ENCODE results near the gene ATP5MC3.

Gene ATP5MC3

DNA sequence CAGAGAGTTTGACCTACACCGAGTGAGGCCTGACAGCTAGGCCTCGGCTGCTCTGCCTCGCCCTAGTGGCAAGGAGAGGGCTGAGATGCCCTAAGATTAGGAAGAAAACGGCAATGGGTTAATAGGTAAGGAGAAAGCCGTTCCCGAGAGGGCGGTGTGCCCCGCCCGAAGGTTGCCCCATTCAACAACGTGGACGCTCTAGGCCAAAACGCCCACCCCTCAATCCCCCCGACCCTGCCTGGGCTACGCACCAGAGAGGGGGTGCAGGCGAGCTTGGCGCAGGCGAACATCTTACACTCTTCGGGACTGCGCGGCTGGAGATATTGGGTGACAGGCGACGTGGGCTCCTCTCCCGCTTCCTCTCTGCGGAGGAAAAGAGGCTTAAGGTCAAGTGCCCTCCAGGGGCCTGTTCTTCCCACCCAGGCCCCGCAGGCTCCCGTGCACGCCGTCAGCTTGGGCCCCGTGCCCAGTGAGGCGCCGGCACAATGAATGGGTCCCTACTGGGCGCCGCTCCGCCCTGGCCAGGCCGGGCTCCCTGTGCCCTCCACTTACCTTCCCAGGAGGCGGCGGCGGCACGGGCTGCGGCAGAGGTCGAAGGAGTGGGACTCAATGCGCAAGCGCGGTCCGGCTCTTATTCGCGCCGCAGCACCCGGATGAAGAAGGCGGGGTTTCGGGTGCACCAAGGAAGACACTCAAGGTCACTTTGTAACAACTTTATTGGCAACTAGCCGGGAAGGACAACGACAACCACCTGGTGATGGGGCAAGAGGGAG lies at the start of gene ATP5MC3:
Gene ATP5MC3, minus strand, starts transcription at position 607 of the 773 bp plus-strand sequence. Its CDS starts 317 bp downstream, at position 290.
- no peak for TF ChIP-seq GATA3 (IDR thresholded peaks at IDR 0.05; ENCODE audit: low read depth, low read length)
- TF ChIP-seq GATA2 (IDR thresholded peaks at IDR 0.05; ENCODE audit: low read depth, low read length), result no peak

- TF ChIP-seq GATA3 (IDR thresholded peaks at IDR 0.05; ENCODE audit: low read depth, low read length) (no peak), GATA2 (IDR thresholded peaks at IDR 0.05; ENCODE audit: low read depth, low read length) (no peak)
Observed at GRCh38 chr2:175228179-175228578, 46.7 kb upstream of the ATP5MC3 start.

- TF ChIP-seq GATA2 (IDR thresholded peaks at IDR 0.05; ENCODE audit: low read depth, low read length) (no peak), GATA3 (IDR thresholded peaks at IDR 0.05; ENCODE audit: low read depth, low read length) (no peak)
Observed at GRCh38 chr2:175227393-175227792, 45.9 kb upstream of the ATP5MC3 start.

DNA sequence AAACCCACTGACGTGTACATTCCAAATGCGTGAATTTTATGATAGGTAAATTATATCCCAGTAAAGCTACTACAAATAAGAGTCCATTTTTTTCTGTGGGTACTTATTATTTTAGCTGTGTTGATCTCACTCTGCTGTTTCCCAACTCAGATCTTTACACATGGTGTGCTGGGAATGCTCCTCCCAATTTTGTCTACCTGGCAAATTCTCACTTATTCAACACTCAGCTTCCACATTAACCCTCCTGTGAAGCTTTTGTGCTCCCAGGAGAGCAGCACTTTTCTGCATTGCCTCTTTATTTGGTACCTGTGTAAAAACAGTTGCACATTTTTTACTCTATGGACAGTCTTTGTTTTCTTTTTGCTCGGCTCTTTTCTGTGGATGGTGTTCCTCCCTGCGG lies 38.6 kb upstream of the ATP5MC3 start:
- TF ChIP-seq GATA3 (IDR thresholded peaks at IDR 0.05; ENCODE audit: low read depth, low read length) (no peak), GATA2 (IDR thresholded peaks at IDR 0.05; ENCODE audit: low read depth, low read length) (no peak)

GRCh38 chr2:175218551-175218950 lies 37.0 kb upstream of the ATP5MC3 start:
- TF ChIP-seq GATA2 (IDR thresholded peaks at IDR 0.05; ENCODE audit: low read depth, low read length) (no peak), GATA3 (IDR thresholded peaks at IDR 0.05; ENCODE audit: low read depth, low read length) (no peak)

GRCh38 chr2:175207741-175208438 lies 26.4 kb upstream of the ATP5MC3 start:
- TF ChIP-seq GATA2 (IDR thresholded peaks at IDR 0.05; ENCODE audit: low read depth, low read length), result no peak
- TF ChIP-seq GATA3 (IDR thresholded peaks at IDR 0.05; ENCODE audit: low read depth, low read length), result no peak

DNA sequence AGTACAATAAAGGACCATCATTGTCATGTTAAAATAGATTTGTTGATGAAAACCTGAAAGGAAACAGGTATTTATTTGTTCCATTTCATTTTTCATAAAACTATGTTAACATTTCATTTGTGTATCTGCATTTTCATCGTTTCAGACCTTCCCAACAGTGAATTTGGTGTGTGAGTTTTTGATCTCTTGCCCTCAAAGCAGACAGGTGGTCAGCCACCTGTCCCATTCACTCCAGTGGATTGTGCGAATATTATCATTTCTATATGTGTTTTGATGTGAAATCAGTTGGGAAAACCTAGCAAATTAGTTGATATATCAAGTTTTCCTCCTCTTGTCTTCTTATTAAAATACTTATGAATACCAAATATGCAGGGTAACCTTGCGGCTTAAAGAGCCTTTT lies 25.4 kb upstream of the ATP5MC3 start:
- TF ChIP-seq GATA2 (IDR thresholded peaks at IDR 0.05; ENCODE audit: low read depth, low read length), result no peak
- TF ChIP-seq GATA3 (IDR thresholded peaks at IDR 0.05; ENCODE audit: low read depth, low read length), result no peak

DNA sequence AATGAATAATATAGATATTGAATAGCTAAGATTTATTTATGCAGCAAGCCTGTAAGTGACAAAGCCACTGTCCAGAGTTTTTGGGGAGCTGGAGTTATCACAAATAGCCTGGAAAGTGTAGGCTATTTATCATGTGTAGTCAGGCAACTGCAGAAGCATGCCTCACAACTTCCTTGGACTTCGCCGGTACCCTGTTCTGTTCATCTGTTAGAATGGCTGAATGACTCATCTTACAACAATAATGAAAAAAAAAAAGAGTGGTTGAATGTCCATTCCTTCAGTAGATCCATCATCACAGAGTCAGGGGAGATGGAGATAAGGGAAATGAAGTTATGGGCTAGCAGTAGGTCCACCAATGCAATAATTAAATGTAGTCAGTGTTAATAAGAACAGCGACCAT lies 24.0 kb upstream of the ATP5MC3 start:
- TF ChIP-seq GATA2 (IDR thresholded peaks at IDR 0.05; ENCODE audit: low read depth, low read length) (no peak), GATA3 (IDR thresholded peaks at IDR 0.05; ENCODE audit: low read depth, low read length) (no peak)

DNA sequence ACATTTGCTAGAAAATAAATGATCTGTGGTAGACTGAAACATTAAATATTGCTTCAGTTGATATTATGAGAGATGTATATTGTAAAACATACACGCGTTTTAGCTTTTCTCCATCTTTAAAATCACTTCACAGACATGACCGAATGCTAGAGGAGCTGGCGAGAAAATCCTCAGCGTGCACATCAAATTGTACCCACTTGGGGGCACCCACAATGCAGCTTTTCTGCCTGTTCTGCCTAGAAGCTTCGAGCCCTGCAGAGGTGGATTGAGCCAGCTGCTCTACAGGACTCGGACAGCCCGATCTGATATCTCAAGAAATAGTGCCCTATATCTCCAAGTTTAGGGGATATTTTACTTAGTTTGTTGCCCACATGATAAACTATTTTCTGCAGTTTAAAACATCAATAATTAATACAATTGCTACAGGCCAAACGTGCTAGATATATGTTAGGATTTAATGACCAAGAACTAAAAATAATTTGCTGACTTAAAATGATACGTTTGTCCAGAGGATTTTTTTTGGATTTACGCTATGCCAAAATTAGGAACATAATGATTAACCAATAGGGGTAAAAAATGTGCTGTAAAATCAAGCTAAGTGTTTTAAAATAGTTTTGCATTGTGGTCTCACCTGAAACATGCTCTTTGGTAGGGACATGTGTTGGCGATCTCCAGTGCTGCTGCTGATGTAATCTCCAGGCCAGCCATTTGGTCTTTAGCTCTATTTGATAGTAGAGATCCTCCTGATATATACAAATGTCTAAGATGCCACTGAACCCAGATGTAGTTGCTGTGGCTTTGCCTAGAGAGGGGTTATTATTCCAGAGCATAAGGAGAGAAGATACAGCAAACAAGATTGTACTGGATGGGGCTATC lies 22.3 kb upstream of the ATP5MC3 start:
- TF ChIP-seq GATA3 (IDR thresholded peaks at IDR 0.05; ENCODE audit: low read depth, low read length) (peak; percentile 87), GATA2 (IDR thresholded peaks at IDR 0.05; ENCODE audit: low read depth, low read length) (peak; percentile 84)

- TF ChIP-seq GATA3 (IDR thresholded peaks at IDR 0.05; ENCODE audit: low read depth, low read length) (no peak), GATA2 (IDR thresholded peaks at IDR 0.05; ENCODE audit: low read depth, low read length) (no peak)
Observed at GRCh38 chr2:175195012-175195411, 13.5 kb upstream of the ATP5MC3 start.

DNA sequence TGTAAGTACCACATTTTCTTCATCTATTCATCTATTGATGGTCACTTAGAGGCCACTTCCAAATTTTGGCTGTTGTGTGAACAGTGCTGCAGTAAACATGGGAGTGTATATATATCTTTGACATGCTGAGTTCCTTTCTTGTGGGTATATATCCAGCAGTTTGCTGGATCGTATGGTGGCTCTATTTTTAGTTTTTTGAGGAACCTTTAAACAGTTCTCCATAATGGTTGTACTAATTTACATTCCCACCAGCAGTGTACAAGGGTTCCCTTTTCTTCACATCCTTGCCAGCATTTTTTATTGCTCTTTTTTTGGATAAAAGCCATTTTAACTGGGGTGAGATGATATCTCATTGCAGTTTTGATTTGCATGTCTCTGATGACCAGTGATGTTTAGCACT lies 7.3 kb upstream of the ATP5MC3 start:
- TF ChIP-seq GATA3 (IDR thresholded peaks at IDR 0.05; ENCODE audit: low read depth, low read length) (no peak), GATA2 (IDR thresholded peaks at IDR 0.05; ENCODE audit: low read depth, low read length) (no peak)

DNA sequence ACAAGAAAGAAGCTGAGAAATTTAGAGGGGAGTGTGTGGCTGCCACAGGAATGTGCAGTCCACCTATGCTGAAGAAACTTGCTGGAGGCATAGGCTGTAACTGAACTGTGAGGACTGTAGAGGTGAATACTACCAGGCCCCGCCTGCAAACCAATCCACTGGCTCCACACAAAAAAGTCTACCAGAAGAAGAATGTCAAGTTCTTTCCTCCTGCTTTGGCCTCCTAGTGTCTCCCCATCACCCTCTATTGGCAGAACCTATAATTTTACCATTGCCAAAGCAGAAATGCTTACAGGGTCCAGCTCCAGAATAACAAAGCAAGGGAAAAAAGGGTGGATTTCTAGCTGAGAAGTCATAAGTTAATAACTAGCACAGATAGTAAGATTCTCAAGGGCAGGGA lies 5.9 kb upstream of the ATP5MC3 start:
- TF ChIP-seq GATA2 (IDR thresholded peaks at IDR 0.05; ENCODE audit: low read depth, low read length) (no peak), GATA3 (IDR thresholded peaks at IDR 0.05; ENCODE audit: low read depth, low read length) (no peak)

DNA sequence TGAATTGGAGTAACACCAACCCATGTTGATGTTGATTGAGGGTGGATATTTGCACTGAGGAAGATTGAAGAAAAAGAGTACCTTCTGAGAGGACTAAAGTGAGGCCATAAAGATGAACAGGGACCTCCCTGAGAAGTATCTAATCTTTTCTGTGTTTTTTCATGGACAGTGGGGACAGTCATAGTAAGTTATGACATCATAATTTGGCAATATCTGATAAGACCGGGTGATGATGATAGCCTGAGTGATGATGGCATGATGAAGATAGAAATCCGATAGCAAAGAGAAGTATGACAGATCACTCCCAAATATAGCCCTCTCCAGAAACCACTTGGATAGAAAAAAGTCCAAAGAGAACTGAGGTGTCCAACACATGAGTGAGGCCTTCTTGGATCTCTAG lies 2.2 kb upstream of the ATP5MC3 start:
- no peak for TF ChIP-seq GATA2 (IDR thresholded peaks at IDR 0.05; ENCODE audit: low read depth, low read length)
- no peak for TF ChIP-seq GATA3 (IDR thresholded peaks at IDR 0.05; ENCODE audit: low read depth, low read length)

DNA sequence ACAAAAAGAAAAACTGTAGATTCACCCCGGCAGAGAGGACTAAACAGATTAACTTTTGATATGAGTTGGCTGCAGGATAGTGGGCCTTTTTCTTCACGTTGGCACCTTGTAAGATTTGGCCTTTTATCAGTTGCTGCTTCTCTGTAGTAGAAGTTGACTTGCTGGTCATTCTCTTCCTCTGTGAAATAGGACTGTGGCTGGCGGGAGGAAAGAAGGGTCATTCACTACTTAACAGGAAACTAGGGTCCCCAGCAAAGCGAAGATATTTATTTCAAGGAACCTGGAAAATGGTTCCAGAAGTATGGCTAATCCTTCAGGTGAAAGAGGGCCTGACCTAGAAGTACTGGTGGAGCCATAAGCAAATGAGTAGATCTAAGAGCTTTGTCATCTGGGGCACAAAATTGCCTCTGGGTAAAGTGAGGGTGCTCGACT lies 383 bp upstream of the ATP5MC3 start:
- TF ChIP-seq GATA3 (IDR thresholded peaks at IDR 0.05; ENCODE audit: low read depth, low read length) (no peak), GATA2 (IDR thresholded peaks at IDR 0.05; ENCODE audit: low read depth, low read length) (no peak)
